NCI-H2171 (cell line): ENCODE results near the gene RFX4.
A peak's percentile ranks its signal among the peaks of the same experiment; 100 is the strongest.

Experiments used
- DNase-seq: peaks from one replicate; lab custom pipeline; 2025; lab: John Stamatoyannopoulos, UW

RFX4 gene

DNA sequence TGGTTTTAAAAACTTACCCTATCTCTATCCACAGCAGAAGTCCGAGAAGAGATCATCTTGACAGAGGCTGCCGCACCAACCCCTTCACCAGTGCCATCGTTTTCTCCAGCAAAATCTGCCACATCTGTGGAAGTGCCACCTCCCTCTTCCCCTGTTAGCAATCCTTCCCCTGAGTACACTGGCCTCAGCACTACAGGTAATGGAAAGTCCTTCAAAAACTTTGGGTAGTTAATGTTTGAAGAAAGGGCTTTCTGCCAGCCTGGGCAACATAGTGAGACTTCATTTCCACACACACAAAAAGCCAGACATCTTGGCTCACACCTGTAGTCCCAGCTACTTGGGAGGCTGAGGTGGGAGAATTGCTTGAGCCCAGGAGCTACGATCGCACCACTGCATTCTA lies 150.1 kb downstream of the RFX4 start:
- DNase-seq, result no peak

- no peak for DNase-seq
Measured at GRCh38 chr12:106733660-106734059, 150.9 kb downstream of the RFX4 start.

DNA sequence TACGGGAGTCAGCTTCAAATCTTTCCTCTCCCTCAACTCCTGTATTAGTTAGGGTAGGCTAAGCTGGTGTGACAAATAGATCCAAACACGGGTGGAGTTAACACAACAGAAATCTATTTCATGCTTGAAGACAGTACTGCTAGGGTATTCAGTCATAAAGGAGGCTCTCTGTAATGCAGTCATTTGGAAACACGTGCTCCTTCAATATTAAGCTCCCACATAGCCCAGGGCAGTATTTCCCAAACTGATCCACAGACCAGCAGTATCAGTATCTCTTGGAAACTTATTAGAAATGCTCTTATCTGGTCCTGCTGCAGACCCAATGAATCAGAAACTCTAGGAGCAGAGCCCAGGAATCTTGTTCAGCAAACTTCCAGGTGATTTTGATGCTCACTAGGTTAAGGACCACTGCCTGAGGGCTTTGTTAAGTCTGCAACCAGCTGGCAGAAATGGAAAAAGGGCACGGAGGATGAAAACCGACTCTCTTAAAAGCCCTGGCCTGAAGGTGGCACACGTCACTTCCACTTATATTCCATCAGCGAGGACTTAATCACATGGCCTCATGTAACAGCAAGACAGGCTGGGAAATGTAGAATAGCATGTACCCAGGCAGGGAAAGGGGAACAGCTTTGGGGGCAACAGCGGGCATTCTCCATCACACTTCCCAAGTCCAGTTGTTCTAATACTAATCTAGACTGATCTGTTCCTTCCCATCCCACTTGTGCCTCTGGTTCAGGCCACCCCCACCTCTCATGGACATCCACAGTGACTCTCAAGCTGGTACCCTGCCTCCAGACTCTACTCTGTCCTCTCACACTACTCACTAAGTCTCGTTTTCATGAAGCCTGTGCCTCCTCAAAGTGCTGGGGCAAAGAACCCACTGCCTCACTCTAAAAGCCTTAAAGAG lies 153.5 kb downstream of the RFX4 start:
- no peak for DNase-seq

- DNase-seq, result no peak
Measured at GRCh38 chr12:106739318-106739717, 156.5 kb downstream of the RFX4 start.

GRCh38 chr12:106739815-106740530 lies 157.2 kb downstream of the RFX4 start:
- DNase-seq, result no peak

GRCh38 chr12:106740818-106741217 lies 158.0 kb downstream of the RFX4 start:
- no peak for DNase-seq

- DNase-seq, result no peak
Measured at GRCh38 chr12:106741247-106741646, 158.4 kb downstream of the RFX4 start.

- DNase-seq, result no peak
Measured at GRCh38 chr12:106743270-106743988, 160.6 kb downstream of the RFX4 start.

GRCh38 chr12:106744600-106744999 lies 161.8 kb downstream of the RFX4 start:
- no peak for DNase-seq

DNA sequence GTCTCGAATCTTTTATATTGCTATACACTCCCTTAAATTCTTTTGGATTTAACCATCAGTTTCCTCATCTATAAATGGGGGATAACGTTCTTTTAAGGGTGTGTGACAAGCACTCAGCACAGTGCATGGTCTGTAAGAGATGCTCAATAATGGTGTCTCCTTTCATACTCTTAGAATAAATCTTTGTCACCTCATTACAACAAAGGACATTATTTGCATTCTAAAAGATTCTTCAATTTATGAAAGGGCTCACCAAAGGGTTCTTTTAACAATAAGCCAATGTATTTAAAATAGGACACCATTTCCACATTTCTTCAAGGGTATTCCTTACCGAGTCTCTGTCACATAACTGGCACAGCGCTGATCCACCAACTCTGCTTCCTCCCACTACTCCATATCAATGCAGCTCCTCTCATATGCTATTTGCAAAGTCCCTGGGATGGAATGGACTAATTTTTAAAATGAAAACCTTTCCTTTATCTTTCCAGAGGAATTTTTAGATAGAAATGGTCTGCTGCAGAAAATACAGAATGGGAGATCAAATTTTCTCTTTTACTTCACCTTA lies 162.5 kb downstream of the RFX4 start:
- DNase-seq, result no peak

DNA sequence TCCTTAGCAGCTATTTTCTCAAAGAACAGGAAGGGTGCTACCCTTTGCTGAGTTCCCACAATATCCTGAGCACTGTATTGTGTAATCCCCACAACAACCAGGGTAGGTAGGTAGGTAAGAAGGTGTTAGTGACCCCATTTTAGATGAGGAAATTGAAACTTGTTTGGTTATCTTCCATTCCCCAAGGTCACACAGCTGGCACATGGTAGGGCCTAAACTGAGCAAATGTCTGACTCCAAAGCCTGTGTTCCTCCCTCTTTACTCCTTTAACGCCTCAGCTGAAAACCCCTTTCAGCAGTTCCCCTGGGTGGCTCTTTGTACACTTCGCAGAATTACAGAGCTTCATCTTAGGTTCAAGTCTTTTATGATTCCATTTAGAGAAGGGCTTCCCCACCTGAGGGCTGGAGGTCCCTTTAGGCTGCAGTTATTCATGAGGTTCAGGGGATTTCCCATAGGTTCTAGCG lies 165.2 kb downstream of the RFX4 start:
- no peak for DNase-seq

- no peak for DNase-seq
Measured at GRCh38 chr12:106750524-106750923, 167.7 kb downstream of the RFX4 start.

GRCh38 chr12:106753526-106753925 lies 170.7 kb downstream of the RFX4 start:
- no peak for DNase-seq

- DNase-seq, result no peak
Measured at GRCh38 chr12:106754331-106754730, 171.5 kb downstream of the RFX4 start.

- DNase-seq, result no peak
Measured at GRCh38 chr12:106757623-106758348, 175.0 kb downstream of the RFX4 start.

DNA sequence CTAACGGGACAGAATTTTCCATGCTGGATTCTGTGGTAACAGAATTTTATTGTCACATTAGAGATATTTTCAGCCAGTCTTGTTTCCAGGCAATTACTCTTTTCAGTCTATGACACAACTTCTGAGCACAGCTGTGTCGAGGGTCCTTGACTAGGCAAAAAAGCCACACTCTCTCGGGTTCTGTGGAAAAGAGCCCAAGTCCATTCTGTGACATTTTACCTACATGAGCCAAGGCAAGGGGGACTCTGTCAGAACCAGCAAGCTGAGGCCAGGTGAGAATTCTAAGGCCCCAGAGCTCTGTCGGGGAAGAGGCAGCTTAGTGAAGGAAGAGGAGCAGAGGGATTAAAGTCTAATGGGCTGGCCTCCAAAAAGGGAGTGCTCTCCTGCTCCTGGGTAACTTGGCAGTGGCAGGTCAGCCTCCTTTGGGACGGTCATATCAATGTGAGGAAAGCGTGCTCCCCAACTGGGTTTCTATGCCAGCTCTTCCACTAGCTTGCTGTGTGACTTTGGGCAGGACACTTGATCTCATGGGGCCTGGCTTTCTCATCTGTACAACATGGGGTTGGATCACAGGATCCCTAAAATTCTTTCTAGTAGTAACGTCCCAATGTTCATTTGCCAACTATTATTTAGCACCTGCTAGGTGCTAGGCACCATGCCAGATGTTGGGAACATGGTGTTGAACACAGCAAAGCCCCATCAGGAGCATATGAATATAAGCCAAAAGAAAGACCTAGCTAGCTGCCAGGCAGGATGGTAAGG lies 175.7 kb downstream of the RFX4 start:
- no peak for DNase-seq

DNA sequence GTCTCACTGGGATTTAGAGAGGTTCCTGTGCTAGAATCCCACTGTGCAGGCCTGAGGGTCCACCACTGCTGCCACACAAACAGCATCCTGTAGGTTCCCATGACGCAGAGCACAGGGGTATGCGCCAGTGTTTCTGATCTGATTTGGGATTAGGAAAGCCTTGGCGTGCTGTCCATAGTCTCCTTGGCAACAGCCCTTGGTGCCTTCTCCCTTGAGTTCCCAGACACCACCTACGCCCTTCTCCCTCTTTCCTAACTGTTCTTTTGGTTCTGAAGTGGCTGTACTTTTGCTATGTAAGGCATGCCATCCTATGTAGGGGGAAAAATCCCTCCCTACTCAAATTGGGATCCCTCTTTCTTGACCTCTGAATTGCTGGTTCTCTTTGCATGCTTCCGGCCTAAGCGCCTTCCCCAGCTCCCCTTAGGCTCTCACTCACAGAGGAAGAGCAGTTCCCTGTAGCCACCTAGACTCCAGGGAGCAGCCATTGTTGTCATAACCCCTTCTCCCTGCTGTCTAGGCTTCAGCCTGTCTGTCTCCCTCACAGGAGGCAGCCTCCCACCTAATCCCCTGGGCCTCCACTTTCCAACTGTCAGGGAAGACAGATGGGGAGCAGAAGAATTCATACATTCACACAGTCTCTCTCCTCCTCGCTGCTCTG lies 176.9 kb downstream of the RFX4 start:
- peak; percentile 30 for DNase-seq

GRCh38 chr12:106760184-106760531 lies 177.4 kb downstream of the RFX4 start:
- DNase-seq, result no peak

- DNase-seq, result no peak
Measured at GRCh38 chr12:106764220-106764619, 181.4 kb downstream of the RFX4 start.

DNA sequence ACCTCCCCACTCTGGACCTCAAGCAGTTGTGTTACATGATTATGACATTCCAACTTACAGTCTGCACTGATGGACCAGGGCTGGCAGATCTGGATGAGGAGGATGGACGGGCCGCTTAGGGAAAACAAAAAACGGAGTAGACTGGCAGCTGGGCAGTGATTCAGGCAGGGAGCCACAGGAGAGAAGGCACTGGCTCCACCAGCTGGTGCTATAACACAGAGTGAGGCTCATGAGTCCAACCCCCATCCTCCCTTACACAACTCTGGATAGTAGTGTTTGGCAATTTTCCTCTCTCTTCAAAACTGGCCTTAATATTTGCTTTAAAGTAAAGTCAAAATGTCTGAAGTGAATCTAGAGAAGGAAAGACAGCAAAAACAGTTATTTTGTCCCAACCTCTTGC lies 181.9 kb downstream of the RFX4 start:
- DNase-seq, result no peak
